HG02943 (cell line): ENCODE results near the gene SYNPO.

Source experiments
- ATAC-seq: cut with Tn5 transposase; IDR thresholded peaks from one replicate; pipeline ENCODE4 v1.9.1; 2021; ENCODE audit warnings: mild to moderate bottlenecking, low read depth, moderate library complexity; ENCODE audit not compliant: unreplicated experiment

SYNPO gene

DNA sequence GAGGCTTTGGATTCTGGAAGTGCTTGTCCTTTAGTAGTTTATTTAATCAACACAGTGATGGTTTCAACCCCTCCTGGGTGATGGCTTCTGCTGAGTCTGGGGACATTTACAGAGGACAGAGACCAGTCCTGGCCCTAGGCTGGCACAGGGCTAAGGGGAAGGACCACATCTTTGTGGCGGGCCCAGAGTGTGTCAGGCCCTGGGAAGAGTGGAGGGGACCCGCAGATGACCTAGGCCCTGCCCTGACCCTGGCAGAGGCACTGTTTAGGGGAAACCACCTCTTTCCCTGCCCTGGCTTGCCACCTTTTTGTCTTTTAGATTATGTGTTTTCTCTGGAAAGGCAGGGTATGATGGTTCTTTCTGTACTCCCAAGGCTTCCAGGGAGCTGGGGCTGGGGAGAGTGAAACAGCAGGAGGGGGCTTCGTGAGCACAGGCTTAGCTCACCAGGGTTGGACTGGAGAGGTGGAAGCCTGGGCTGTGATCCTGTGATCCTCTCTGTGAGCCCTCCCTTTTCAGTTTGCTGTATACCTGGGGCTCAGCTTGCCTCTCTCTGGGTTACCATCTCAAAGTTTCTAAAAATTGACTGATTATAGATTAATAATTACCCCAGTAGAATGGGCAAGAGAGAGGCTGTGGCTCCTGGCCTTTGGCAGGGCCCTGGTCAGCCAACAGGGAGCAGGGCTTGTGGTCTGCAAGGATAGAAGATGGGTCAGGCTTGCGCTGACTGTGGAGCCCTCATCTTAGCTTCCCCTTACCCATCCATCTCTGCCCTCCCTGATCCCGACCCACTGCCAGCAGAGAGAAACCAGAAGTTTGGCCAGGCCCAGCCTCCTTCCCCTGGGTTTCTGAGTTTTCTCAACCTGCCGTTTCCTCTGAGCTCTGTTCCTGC is 1.7 kb upstream of the SYNPO start:
- no peak for ATAC-seq

DNA sequence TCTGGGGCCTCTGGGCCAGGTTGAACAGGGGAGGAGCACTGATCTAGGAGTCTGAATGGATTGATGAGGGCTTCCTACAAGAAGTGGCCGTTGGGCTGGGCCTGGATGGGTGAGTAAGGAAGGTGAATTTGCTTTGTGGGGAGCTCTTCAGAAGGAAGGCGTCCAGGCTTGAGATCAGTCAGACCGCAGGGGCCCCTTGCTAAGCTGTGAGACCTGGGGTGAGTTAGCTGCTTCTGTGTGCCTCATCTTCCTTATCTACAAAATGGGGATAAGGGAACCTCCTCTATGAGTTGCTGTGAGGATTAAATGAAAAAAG is 1.1 kb upstream of the SYNPO start:
- ATAC-seq, result no peak

DNA sequence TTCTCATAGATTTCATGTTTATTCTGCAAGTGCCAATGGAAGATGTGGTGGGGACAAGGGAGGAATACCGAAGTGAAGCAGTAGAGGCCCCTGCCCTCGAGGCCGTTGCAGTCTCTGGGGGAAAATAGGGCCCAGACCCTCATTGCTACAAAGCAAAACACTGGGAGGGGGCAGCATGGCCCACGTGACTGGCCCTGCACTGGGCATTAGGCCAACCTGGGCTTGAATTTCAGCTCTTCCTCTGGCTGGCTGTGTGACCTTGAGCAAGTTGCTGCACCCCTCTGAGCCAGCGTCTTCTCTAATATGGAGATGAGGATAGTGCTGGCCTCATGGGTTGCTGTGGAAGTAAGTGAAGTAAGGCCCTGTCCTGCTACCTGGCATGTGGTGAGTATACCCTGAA is 709 bp upstream of the SYNPO start:
- ATAC-seq, result no peak

DNA sequence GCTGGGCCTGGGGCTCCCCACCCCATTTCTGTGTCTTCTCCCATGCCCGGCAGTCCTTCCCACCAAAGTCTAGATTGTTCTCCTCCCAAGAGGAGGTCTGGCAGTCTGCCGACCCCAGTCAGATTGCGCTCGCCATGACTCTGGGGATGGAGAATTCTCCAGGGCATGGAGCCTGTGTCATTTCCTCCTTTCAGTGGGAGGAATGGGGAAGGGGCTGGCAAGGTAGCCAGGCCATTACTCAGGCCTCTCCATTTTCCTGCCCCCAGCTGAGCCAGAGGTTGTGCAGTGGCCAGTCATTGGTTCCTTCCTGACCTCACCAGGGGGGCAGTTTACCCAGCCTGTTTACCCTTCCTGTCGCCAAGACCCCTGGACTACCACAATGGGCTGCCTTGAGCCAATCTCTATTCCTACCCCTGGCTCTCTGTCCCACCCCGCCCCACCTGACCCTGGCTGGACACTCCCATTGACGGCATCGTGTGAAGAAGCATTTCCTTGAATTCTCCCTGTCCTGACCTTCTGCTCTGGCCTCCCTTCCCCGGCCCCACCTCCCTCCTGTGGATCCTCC is 628 bp downstream of the SYNPO start:
- no peak for ATAC-seq

DNA sequence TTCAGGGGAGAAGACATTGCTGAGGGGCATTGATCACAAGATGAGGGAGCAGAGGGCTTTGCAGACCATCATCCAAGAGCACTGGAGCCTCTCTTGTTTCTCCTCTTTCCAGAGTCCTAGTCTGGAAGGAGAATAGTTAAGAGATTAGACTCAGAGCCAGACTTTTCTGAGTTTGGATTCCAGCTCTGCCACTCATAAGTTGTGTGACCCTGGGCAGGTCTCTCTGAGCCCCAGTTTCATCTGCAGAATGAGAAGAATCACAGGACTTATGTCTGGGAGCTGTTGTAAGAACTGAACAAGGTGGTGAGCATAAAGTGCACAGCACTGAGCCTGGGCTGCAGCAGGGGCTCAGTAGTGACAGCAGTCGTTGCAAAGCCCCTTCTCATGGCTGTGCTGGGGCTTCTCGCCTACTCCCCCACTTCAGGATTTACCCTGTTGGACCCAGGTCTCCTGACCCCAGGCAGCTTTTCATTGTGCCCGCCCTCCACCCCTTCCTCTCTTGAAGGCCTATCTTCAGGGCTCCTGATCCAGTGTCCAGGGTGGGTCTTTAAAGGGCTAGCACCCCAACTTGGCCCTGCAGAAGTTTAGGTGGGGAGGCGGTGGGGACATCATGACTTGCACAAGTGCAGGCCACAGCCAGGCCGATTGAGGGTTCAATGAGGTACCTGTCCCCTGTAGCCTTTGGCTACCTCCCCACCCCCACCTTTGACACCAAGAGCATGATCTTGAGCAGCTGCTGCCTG is 1.5 kb downstream of the SYNPO start:
- ATAC-seq, result no peak

DNA sequence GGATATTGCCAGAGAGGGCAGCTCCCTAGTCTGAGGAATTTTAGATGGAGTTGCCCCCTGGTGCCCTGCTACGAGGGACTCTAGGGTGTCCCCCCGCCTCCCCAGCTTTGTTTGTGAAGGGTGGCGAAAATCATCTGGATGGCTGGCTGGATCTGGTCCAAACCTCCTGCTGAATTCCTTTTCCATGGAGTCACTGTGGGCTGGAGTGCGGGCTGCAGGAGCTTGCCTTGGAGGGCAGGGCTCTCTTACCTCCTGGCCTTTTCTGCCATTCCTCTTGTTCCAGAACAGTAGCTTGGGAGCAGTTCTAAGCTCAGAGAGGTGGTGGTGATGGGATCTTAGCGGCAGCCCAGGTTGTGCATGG is 2.1 kb downstream of the SYNPO start:
- no peak for ATAC-seq

DNA sequence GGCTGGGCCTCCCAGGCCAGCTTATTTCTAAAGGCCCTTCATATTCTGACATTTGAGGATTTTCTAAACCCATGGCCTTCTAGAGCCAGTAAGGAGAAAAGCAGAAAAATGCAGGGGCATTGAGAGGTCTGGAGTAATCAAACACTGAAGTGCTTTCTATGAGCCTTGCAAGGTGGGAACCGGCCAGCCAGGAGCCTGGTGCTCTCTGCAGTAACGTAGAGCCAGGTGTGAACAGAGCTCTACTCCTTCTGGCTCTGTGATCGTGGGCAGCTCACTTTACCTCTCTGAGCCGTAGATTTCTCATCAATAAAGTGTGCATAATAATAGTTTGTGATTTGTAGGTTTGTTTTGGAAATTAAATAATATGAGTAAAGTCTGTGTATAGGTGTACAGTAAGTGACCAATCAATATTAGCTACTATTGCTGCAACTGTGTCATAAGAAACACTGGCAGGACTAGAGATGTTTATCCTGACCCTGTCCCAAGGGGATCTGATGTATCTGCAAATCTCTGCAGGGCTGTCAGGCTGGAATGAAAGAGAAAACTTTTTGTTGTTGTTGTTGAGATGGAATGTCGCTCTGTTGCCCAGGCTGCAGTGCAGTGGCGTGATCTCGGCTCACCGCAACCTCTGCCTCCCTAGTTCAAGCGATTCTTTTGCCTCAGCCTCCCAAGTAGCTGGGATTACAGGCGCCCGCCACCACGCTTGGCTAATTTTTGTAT is 2.7 kb downstream of the SYNPO start:
- no peak for ATAC-seq

DNA sequence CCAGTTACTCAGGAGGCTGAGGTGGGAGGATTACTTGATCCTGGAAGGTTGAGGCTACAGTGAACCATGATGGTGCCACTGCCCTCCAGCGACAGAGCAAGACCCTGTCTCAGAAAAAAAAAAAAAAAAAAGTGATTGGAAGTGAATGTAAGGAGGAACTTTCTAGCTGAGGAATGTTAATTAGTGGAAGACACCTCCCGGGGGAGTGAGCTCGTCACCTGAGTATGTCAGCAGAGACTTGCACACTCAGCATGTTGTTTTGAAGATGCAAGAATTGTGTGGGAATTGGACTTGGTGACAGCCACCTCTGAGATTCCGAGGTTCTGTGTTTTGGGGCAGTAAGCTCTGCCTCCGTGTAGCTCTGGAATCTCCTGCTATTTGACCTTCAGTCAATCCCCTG is 3.6 kb downstream of the SYNPO start:
- ATAC-seq, result no peak

DNA sequence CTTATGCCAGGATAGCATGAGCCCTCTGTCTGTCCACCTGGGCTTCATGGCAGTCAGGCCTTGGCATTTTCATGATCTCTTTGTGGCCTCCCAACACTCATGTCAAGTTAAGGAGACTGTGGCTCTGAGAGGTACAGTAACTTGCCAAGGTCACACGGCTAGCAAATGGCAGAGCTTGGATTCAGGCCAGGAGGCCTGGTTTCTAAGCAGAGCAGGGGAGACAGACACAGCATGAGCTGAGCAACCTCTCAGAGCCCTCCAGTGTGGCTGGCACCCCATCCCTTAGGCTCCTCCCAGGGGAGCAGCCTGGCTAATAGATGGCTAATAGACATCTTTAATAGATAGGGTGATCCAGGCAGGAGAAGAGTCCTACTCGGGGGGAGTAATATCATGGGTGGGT is 4.1 kb downstream of the SYNPO start:
- ATAC-seq, result no peak

DNA sequence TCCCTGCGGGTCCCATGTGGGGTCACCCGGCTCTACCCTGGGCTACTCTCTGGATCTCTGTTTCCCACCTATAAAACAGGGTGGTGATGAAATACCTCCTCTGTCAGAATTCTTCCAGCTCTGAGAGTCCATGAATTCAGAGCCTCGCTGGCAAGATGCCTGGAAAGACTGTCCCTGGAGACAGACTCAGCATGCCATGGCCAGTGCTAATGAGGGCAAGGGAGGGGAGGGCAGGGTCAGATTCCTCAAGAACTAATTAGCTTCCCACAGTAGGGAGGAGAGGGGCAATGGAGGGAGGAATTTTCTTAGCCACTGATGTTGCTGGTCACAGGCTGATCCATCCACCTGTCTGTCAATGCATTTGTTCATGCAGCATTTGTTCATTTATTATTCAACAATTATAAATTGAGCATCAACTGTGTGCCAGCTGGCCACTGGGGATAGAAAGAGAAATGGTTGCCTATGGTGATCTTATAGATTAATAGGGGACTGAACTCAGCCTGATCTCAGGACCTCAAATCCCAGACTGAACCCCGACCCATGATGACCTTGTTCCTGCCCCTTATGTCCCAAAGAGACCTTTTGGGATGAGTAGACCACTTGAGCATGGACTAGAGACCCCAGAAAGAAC is 4.7 kb downstream of the SYNPO start:
- ATAC-seq, result no peak

DNA sequence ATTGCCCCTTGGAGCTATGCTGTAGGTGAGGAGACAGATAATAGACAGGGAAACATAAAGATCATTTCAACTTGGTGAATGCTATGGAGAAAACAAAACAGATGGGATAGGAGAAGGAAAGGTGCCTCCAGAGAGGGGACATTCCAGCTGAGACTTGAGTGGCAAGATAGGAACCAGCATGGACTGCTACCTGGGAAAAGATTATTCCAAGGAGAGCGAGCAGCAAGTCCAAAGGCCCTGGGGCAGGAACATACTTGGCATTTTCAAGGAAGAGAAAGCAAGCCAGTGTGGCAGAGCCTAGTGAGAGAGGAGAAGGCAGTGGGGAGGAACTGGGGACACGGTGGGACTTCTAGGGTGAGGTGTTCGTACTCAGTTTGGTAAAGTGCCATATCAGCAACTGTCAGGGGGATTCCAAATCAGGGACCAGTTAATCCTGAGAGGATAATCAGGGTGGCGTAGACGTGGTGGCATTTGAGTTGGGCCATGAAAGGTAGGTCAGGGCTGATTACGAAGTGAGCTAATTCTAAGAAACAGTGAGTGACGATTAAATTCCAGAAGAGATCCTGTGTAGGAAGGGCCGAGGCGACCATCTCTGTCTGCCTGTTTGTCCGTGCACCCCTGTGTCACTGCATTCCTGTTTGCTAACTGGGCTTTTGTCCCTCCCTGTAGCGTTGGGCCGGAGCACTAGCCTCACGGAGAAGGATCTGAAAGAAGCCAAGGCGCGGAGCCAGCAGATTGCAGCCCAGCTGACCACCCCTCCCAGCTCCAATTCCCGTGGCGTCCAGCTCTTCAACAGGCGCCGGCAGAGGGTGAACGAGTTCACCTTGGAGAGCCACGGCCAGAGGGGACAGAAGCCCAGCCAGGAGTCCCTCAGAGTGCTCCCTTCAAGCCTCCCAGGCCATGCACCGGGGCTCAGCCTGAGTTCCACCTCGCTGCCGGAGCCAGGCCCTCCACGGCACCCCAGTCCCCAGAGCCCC is 7.1 kb downstream of the SYNPO start:
- no peak for ATAC-seq

DNA sequence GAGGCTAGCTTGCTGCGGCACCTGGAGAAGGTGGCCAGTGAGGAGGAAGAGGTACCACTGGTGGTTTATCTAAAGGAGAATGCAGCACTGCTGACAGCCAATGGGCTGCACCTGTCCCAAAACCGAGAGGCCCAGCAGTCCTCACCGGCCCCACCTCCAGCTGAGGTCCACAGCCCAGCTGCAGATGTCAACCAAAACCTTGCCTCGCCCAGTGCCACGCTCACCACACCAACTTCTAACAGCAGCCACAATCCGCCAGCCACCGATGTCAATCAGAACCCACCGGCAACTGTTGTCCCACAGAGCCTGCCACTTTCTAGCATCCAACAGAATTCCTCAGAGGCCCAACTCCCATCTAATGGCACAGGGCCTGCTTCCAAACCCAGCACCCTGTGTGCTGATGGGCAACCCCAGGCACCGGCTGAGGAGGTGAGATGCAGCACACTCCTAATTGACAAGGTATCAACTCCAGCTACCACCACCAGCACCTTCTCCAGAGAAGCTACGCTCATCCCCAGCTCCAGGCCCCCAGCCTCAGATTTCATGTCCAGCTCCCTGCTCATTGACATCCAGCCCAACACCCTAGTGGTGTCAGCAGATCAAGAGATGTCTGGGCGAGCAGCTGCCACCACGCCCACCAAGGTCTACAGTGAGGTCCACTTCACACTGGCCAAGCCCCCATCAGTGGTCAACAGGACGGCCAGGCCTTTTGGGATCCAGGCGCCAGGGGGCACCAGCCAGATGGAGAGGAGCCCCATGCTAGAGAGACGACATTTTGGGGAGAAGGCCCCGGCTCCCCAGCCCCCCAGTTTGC is 8.0 kb downstream of the SYNPO start:
- no peak for ATAC-seq

DNA sequence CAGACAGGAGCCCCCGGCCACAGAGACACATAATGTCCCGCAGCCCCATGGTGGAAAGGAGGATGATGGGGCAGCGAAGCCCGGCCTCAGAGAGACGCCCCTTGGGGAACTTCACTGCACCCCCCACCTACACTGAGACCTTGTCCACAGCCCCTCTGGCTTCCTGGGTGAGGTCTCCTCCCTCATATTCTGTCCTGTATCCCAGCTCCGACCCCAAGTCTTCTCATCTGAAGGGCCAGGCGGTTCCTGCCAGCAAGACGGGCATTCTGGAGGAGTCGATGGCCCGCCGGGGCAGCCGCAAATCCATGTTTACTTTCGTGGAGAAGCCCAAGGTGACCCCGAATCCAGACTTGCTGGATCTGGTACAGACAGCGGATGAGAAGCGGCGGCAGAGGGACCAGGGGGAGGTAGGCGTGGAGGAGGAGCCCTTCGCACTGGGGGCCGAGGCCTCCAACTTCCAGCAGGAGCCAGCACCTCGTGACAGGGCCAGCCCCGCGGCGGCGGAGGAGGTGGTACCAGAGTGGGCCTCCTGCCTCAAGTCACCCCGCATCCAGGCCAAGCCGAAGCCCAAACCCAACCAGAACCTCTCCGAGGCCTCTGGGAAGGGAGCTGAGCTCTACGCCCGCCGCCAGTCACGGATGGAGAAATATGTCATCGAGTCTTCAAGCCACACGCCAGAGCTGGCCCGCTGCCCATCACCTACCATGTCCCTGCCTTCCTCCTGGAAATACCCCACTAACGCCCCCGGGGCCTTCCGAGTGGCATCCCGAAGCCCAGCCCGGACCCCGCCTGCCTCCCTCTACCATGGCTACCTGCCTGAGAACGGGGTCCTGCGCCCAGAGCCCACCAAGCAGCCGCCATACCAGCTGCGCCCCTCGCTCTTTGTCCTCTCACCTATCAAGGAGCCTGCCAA is 8.9 kb downstream of the SYNPO start:
- ATAC-seq, result no peak

DNA sequence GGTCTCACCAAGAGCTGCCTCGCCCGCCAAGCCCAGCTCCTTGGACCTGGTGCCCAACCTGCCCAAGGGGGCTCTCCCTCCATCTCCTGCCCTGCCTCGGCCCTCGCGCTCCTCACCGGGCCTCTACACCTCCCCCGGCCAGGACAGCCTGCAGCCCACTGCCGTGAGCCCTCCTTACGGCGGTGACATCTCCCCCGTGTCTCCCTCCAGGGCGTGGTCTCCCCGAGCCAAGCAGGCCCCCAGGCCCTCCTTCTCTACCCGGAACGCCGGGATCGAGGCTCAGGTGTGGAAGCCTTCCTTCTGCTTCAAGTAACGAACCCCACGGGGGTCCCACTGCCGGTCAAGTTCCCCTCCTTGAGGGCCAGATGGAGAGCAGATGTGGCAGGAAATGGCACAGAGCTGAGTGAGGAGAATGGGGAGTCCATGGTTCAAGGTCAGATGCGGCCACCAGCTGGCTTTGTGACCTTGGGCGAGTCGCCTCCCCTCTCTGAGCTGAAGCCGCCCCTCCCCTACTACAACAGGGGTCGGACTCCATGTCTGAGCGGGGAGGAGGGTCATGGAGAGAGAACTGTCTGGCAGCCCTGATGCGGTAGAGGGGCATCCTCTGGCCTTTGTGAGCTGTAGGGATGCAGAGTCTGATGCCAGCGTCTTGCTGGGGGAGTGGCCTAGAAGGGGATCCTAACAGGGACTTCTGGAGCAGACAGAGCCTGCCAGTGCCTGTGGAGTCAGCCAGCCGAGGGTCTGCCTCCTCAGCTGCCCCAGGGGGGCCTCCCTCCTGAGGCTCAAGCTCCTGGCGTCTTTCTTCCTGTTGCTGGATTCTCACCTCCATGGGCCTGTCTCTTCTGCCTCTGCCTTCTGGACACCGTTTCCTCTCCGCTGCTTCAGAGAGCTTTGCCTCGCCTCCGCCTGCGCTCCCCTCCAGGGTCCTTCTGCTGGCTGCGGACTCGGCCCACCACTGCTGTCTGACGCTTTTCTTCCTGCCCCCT is 9.9 kb downstream of the SYNPO start:
- ATAC-seq, result no peak

DNA sequence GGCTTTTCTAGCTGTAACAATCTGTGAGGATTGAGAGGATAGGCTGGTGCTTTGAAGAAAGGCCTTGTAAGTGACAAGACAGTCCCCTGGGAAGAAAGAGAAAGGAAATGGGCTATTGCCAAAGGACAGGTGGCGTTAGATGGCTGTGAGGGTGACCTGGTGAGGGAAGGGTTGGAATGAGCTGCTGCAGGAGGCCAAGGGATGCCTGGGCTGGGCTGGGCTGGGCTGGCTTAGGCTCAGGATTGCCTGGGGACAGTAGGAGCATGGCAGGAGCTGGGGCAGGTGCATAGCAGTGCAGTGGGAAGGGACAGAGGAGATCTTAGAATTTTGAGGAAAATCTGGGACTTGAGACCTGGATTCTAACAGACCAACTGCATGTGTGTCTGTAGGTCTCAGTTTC is 10.9 kb downstream of the SYNPO start:
- no peak for ATAC-seq

DNA sequence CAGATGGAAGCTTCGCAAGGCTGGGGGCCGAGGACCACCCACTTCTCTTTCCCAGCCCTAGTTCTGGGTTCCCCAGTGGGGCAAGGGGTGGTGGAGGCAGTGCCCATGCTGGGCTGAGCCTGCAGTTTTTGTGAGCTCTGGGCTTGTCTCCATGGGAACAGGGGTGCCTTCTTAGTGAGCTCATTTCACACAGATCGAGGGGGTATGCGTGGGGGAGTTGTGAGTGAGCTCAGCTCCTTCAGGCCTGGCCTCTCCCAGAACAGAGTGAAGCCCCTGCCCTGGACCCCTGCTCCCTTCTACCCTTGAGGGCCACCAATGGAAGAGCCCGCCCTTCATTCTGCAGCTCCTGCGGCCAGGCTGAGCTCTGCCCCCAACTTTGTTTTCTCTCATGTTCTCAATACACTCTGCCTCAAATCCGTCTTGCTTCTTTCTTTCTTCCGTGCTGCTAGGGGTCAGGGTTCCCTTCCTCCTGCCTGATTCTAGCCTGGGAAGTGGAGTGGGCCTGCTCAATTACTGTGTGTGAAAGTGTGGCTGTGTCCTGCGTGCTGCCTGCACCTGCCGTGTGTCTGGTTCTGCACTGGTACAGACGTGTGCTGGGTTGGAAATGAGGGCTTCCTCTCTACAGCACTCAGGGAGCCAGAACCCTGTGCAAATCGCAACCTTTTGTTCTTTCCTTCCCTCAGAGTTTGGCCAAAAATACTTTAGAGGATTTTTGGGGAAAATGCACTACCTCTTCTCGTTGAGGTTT is 11.6 kb downstream of the SYNPO start:
- no peak for ATAC-seq
